Panc1 (cell line): ENCODE results near the gene ISCU. TPM values are rescaled to one million over a fixed set of nuclear protein-coding genes. Genes with fewer than 3 reads are reported as not detected.

Experiments used
- ATAC-seq: fragments of 200-7000 bp; cut with Tn5 transposase; 2 replicates; pipeline ENCODE4 v1.9.1; 2020; ENCODE audit warnings: mild to moderate bottlenecking, moderate library complexity
- BruUV-seq: library from RNA; stranded (reverse); fragments of 400-500 nt; replicated peaks from 2 replicates; lab custom pipeline; 2021; lab: Mats Ljungman, UMichigan
- CTCF ChIA-PET: fragments of 300-600 bp; sonication (Branson Sonifier 250); formaldehyde crosslinking; loops from one replicate; lab custom pipeline; 2022; ENCODE audit warnings: antibody characterized with exemption; lab: Charles Lee
- POLR2A ChIA-PET: fragments of 300-600 bp; sonication (Branson Sonifier 250); formaldehyde crosslinking; loops from one replicate; lab custom pipeline; 2022; ENCODE audit warnings: antibody characterized with exemption; lab: Charles Lee
- DNase-seq: peaks from one replicate; pipeline ENCODE4 v3.0.0-alpha.2; 2010; ENCODE audit warnings: low read depth, low spot score
- H3K27ac ChIP-seq: 2 replicates; pipeline ENCODE4 v1.5.1; 2011; ENCODE audit warnings: mild to moderate bottlenecking, low read length, inconsistent platforms
- H3K27me3 ChIP-seq: fragments of 200-500 bp; sonication (Bioruptor generic); 2 replicates; pipeline ENCODE4 v1.6.0; 2014; ENCODE audit warnings: low read length, inconsistent platforms; ENCODE audit not compliant: control insufficient read depth, insufficient read depth
- H3K36me3 ChIP-seq: fragments of 200-500 bp; sonication (Bioruptor generic); 2 replicates; pipeline ENCODE4 v1.5.1; 2014; ENCODE audit warnings: inconsistent platforms, mild to moderate bottlenecking, low read length, moderate library complexity; ENCODE audit not compliant: control insufficient read depth, insufficient read depth
- H3K4me1 ChIP-seq: 2 replicates; pipeline ENCODE4 v1.5.1; 2011; ENCODE audit warnings: inconsistent platforms, mild to moderate bottlenecking, low read length, moderate library complexity; ENCODE audit not compliant: control insufficient read depth, insufficient read depth
- H3K4me3 ChIP-seq, 2 experiments: 2 replicates each; pipeline ENCODE4 v1.5.1; 2011 to 2012; ENCODE audit warnings: low read depth in 2 of 2, low read length in 2 of 2, mild to moderate bottlenecking in 2 of 2, inconsistent platforms in 1 of 2, moderate library complexity in 1 of 2
- H3K9me3 ChIP-seq: fragments of 200-500 bp; sonication (Bioruptor generic); 2 replicates; pipeline ENCODE4 v1.5.1; 2014; ENCODE audit warnings: low read depth, mild to moderate bottlenecking, inconsistent platforms, low read length, moderate library complexity; ENCODE audit not compliant: control insufficient read depth, insufficient read depth
- POLR2AphosphoS5 ChIP-seq: IDR thresholded peaks from 2 replicates; pipeline ENCODE4 v1.6.1; 2012; ENCODE audit warnings: mild to moderate bottlenecking, low read depth, low read length, moderate library complexity
- SIN3A ChIP-seq: IDR thresholded peaks from 2 replicates; pipeline ENCODE4 v1.6.1; 2012; ENCODE audit warnings: low read depth, mild to moderate bottlenecking, low read length, moderate library complexity, borderline replicate concordance; ENCODE audit not compliant: insufficient read depth
- TCF7L2 ChIP-seq: IDR thresholded peaks from 2 replicates; pipeline ENCODE4 v1.6.1; 2011; ENCODE audit warnings: mild to moderate bottlenecking, low read depth, low read length, inconsistent platforms
- in situ Hi-C: cut with HindIII; loops from 2 replicates; pipeline ENCODE4 v1.10.0; 2016; ENCODE audit warnings: low sequenced_read_pairs, low pct_unique_long_range_greater_than_20kb
- intact Hi-C: fragments of 100-400 bp; cut with micrococcal nuclease; formaldehyde crosslinking; loops from one replicate; pipeline ENCODE4 v1.10.0; 2022; ENCODE audit not compliant: unreplicated experiment
- total RNA-seq: library from RNA; stranded (reverse); gene quantifications from one replicate; pipeline ENCODE4 v1.2.1, GENCODE V29; 2021; ENCODE audit not compliant: unreplicated experiment
- TF ChIP-seq, protein P1 (sequence below): fragments of 450-650 bp; IDR thresholded peaks from 2 replicates; pipeline ENCODE4 v1.5.1; 2017; ENCODE audit warnings: mild to moderate bottlenecking
- TF ChIP-seq, protein P2 (sequence below), 2 experiments: IDR thresholded peaks; 2 replicates each; pipeline ENCODE4 v1.6.1; 2011 to 2012; ENCODE audit warnings: low read depth in 2 of 2, control low read depth in 1 of 2, low read length in 1 of 2, mild to moderate bottlenecking in 1 of 2, moderate library complexity in 1 of 2; ENCODE audit not compliant: insufficient read depth in 1 of 2

Gene ISCU
- total RNA-seq, 1 experiment from 2014 or later: 66.1 TPM

DNA sequence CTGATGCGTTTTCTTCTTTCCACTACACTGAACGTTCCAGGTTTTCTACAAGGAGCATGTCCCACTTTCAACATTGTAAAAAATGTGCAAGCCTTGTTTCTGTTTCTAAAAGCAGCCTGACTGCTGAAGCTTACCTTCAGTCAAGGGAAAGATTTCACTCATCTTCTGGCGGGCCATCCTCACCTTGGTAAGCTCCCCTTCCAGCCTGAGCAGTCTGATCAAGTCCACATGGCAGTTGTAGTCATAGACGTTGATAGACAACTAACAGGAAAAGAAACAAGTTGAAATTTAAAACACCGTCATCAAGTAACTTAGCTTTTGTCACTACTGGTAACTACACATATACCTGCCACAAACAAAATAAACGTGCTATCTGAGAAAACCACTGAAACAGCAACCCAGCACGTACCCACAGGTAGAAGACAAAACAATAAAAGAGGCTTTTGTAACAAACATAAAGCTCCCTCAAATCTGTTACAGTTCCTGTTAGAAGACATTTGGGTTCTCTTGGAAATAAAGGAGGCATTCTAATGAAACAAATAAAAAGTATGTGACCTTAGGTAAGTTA is 13.4 kb upstream of the ISCU start:
- no peaks in the 10 kb centered on the region for H3K27me3 ChIP-seq
- no peaks in the 10 kb centered on the region for H3K4me1 ChIP-seq
- BruUV-seq: no TSS peak
- peaks cover 37% of the 10 kb centered on the region for H3K36me3 ChIP-seq
- intact Hi-C loops (no loop called here), in situ Hi-C loops (no loop called here)
- no peaks in the 10 kb centered on the region for H3K9me3 ChIP-seq
- ChIA-PET CTCF (no interaction called here), POLR2A (no interaction called here)
- no peak overlapping the region for H3K4me3 ChIP-seq
- no peak for DNase-seq
- H3K27ac ChIP-seq: no peak overlapping the region
- TF ChIP-seq SIN3A (no peak), POLR2AphosphoS5 (no peak), TCF7L2 (no peak)
- TF ChIP-seq, protein P1, sequence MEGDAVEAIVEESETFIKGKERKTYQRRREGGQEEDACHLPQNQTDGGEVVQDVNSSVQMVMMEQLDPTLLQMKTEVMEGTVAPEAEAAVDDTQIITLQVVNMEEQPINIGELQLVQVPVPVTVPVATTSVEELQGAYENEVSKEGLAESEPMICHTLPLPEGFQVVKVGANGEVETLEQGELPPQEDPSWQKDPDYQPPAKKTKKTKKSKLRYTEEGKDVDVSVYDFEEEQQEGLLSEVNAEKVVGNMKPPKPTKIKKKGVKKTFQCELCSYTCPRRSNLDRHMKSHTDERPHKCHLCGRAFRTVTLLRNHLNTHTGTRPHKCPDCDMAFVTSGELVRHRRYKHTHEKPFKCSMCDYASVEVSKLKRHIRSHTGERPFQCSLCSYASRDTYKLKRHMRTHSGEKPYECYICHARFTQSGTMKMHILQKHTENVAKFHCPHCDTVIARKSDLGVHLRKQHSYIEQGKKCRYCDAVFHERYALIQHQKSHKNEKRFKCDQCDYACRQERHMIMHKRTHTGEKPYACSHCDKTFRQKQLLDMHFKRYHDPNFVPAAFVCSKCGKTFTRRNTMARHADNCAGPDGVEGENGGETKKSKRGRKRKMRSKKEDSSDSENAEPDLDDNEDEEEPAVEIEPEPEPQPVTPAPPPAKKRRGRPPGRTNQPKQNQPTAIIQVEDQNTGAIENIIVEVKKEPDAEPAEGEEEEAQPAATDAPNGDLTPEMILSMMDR: no peak
- TF ChIP-seq, protein P2, sequence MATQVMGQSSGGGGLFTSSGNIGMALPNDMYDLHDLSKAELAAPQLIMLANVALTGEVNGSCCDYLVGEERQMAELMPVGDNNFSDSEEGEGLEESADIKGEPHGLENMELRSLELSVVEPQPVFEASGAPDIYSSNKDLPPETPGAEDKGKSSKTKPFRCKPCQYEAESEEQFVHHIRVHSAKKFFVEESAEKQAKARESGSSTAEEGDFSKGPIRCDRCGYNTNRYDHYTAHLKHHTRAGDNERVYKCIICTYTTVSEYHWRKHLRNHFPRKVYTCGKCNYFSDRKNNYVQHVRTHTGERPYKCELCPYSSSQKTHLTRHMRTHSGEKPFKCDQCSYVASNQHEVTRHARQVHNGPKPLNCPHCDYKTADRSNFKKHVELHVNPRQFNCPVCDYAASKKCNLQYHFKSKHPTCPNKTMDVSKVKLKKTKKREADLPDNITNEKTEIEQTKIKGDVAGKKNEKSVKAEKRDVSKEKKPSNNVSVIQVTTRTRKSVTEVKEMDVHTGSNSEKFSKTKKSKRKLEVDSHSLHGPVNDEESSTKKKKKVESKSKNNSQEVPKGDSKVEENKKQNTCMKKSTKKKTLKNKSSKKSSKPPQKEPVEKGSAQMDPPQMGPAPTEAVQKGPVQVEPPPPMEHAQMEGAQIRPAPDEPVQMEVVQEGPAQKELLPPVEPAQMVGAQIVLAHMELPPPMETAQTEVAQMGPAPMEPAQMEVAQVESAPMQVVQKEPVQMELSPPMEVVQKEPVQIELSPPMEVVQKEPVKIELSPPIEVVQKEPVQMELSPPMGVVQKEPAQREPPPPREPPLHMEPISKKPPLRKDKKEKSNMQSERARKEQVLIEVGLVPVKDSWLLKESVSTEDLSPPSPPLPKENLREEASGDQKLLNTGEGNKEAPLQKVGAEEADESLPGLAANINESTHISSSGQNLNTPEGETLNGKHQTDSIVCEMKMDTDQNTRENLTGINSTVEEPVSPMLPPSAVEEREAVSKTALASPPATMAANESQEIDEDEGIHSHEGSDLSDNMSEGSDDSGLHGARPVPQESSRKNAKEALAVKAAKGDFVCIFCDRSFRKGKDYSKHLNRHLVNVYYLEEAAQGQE (IDR thresholded peaks at IDR 0.05; ENCODE audit: insufficient read depth in 1 of 2, low read depth in 2 of 2, low read length in 1 of 2): no peak
- no peak for ATAC-seq

DNA sequence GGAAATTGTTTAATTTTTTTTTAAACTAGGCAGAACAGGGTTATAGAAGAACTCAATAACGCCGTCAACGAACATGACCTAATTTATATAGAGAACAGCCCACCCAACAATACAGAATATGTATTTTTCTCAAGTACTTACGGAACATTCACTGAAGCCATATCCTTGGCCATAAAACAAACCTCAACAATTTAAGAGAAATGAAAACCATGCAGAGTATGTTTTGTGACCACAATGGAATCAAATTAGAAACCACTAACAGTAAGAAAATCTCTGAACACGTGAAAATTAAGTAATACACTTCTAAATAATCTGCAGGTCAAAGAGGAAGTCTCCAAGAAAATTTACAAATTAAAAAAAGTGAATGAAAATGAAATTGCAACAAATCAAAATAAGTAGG is 10.9 kb upstream of the ISCU start:
- no peak overlapping the region for H3K4me3 ChIP-seq

DNA sequence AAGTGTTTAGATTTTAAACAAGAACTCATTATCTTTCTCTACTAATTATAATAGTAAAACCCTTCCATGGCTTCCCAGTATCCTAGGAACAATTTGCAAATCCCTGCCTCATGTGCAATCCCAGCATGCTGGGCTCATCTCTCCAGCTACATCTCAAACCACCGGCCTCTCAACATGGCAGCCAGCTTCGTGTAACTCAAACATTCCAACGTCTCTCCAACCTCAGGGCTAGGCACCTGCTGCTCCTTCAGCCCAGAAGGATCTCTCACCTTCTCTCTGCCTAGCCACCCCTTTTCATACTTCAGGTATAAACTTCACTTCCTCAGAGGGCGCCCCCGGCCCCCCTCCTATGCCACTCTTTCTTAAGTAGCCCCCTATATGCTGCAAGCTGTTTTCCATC is 8.6 kb upstream of the ISCU start:
- BruUV-seq: no TSS peak
- TF ChIP-seq TCF7L2 (no peak), SIN3A (no peak), POLR2AphosphoS5 (no peak)
- TF ChIP-seq, protein P2 (IDR thresholded peaks at IDR 0.05; ENCODE audit: insufficient read depth in 1 of 2, low read depth in 2 of 2, low read length in 1 of 2): no peak
- TF ChIP-seq, protein P1: no peak
- H3K36me3 ChIP-seq: peaks cover 7% of the 10 kb centered on the region
- no peak for ATAC-seq
- DNase-seq: no peak
- no peak overlapping the region for H3K4me3 ChIP-seq
- peaks cover 9% of the 10 kb centered on the region for H3K4me1 ChIP-seq
- intact Hi-C loops: no loop called here
- H3K27ac ChIP-seq: no peak overlapping the region
- CTCF ChIA-PET: no interaction called here
- H3K27me3 ChIP-seq: no peaks in the 10 kb centered on the region
- in situ Hi-C loops: no loop called here
- POLR2A ChIA-PET: no interaction called here
- H3K9me3 ChIP-seq: no peaks in the 10 kb centered on the region

More for the DNA sequence above, 10.9 kb upstream of the ISCU start:
- no TSS peak for BruUV-seq
- in situ Hi-C loops (no loop called here), intact Hi-C loops (no loop called here)
- POLR2A ChIA-PET: no interaction called here
- TF ChIP-seq TCF7L2 (no peak), SIN3A (no peak)
- ATAC-seq (no peak), DNase-seq (no peak)
- CTCF ChIA-PET: no interaction called here
- H3K4me1 ChIP-seq: 0 out of 2 replicates have a peak, but pooled peaks cover 3% of the 10 kb centered on the region
- no peaks in the 10 kb centered on the region for H3K27me3 ChIP-seq
- H3K9me3 ChIP-seq: no peaks in the 10 kb centered on the region
- peaks cover 26% of the 10 kb centered on the region for H3K36me3 ChIP-seq
- H3K27ac ChIP-seq: no peak overlapping the region
